ENCODE results near the gene PDE9A.
"Not testable (repeated sequence)": the region's sequence is repeated elsewhere in the genome, so short reads cannot be mapped to it uniquely, and the experiment has no call there.

DNA sequence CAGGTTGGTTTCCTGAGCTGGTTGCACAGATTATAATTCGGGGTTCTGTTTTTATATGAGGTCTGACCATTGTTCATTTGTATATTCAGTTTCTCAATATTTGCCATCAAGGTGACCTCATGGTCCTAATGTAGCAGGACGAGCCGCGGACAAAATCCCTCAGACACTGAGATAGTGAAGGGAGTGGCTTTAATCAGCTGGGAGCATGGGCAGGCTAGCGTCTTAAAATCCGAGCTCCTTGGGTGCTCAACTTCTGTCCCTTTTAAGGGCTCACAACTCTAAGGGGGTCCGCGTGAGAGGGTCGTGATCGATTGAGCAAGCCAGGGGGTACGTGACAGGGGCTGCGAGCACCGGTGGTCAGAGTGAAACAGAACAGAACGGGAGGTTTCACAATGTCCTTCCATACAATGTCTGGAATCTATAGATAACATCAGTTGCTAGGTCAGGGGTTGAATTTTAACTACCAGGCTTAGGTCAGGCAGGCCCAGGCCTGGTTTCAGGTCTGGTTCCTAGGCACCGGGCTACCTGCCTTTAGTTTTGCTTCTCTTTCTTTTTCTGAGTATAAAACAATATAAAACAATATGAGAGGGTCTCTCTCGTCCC lies 154.0 kb downstream of the PDE9A start:
- TF ChIP-seq, protein P1, sequence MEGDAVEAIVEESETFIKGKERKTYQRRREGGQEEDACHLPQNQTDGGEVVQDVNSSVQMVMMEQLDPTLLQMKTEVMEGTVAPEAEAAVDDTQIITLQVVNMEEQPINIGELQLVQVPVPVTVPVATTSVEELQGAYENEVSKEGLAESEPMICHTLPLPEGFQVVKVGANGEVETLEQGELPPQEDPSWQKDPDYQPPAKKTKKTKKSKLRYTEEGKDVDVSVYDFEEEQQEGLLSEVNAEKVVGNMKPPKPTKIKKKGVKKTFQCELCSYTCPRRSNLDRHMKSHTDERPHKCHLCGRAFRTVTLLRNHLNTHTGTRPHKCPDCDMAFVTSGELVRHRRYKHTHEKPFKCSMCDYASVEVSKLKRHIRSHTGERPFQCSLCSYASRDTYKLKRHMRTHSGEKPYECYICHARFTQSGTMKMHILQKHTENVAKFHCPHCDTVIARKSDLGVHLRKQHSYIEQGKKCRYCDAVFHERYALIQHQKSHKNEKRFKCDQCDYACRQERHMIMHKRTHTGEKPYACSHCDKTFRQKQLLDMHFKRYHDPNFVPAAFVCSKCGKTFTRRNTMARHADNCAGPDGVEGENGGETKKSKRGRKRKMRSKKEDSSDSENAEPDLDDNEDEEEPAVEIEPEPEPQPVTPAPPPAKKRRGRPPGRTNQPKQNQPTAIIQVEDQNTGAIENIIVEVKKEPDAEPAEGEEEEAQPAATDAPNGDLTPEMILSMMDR (IDR thresholded peaks at IDR 0.05), result not testable (repeated sequence)
- TF ChIP-seq POLR2AphosphoS5 (IDR thresholded peaks at IDR 0.05), result not testable (repeated sequence)

All from breast epithelium (tissue), 3 donors.